Osteoblast (primary cell): ENCODE results near the gene IER3. TPM values are rescaled to one million over a fixed set of nuclear protein-coding genes. Genes with fewer than 3 reads are reported as not detected.
"Not testable (repeated sequence)": the region's sequence is repeated elsewhere in the genome, so short reads cannot be mapped to it uniquely, and the experiment has no call there.

Experiments used
- DNase-seq: peaks from one replicate; pipeline ENCODE4 v3.0.0; 2011; ENCODE audit warnings: low spot score, mixed read lengths; ENCODE audit not compliant: insufficient read length; ENCODE audit errors: missing footprints
- H2AFZ ChIP-seq: 2 replicates; pipeline ENCODE4 v1.6.0; 2011; ENCODE audit warnings: mild to moderate bottlenecking, low read length
- H3K27ac ChIP-seq: 2 replicates; pipeline ENCODE4 v1.5.1; 2011; ENCODE audit warnings: mild to moderate bottlenecking, low read depth, low read length, moderate library complexity
- H3K27me3 ChIP-seq: 2 replicates; pipeline ENCODE4 v1.6.0; 2012; ENCODE audit warnings: mild to moderate bottlenecking, control low read depth, inconsistent platforms, low read length, moderate library complexity; ENCODE audit not compliant: insufficient read depth
- H3K36me3 ChIP-seq: 2 replicates; pipeline ENCODE4 v1.5.1; 2011; ENCODE audit warnings: mild to moderate bottlenecking, low read length, control low read depth, moderate library complexity; ENCODE audit not compliant: insufficient read depth
- H3K4me1 ChIP-seq: 2 replicates; pipeline ENCODE4 v1.5.1; 2011; ENCODE audit warnings: mild to moderate bottlenecking, low read length, control low read depth, moderate library complexity; ENCODE audit not compliant: insufficient read depth
- H3K4me2 ChIP-seq: 2 replicates; pipeline ENCODE4 v1.6.0; 2011; ENCODE audit warnings: mild to moderate bottlenecking, low read length; ENCODE audit not compliant: insufficient read depth
- H3K4me3 ChIP-seq: fragments of 200-600 bp; sonication (generic); 3 replicates; pipeline ENCODE4 v1.5.1; 2012; ENCODE audit warnings: mild to moderate bottlenecking, low read length, inconsistent platforms; ENCODE audit not compliant: insufficient read depth
- H3K79me2 ChIP-seq: 2 replicates; pipeline ENCODE4 v1.6.0; 2012; ENCODE audit warnings: mild to moderate bottlenecking, low read length, control low read depth, inconsistent platforms; ENCODE audit not compliant: insufficient read depth
- H3K9me3 ChIP-seq: 2 replicates; pipeline ENCODE4 v1.5.1; 2011; ENCODE audit warnings: low read depth, low read length, control low read depth
- H4K20me1 ChIP-seq: 2 replicates; pipeline ENCODE4 v1.6.0; 2012; ENCODE audit warnings: mild to moderate bottlenecking, low read length, control low read depth; ENCODE audit not compliant: insufficient read depth
- total RNA-seq: library from RNA; depleted of rRNA; stranded (reverse); fragments of >200 nt; gene quantifications from 2 replicates; pipeline ENCODE4 v1.2.3, GENCODE V29; 2012
- TF ChIP-seq, protein P1 (sequence below): IDR thresholded peaks from 2 replicates; pipeline ENCODE4 v1.5.1; 2011; ENCODE audit warnings: mild to moderate bottlenecking, low read depth, low read length, moderate library complexity; ENCODE audit errors: extremely low read depth

The IER3 gene
- total RNA-seq, 1 donor = 54.6 TPM

- Histone ChIP-seq H3K36me3 (peaks cover 56% of the 10 kb centered on the region), H3K79me2 (peaks cover 56% of the 10 kb centered on the region), H3K27ac (peak overlapping the region; percentile 26), H3K4me1 (peaks cover 47% of the 10 kb centered on the region), H3K4me2 (peak overlapping the region; percentile 93), H4K20me1 (peaks cover 48% of the 10 kb centered on the region), H3K4me3 (peak overlapping the region; percentile 93)
- not testable (repeated sequence) for H2AFZ ChIP-seq, H3K9me3 ChIP-seq, DNase-seq, H3K27me3 ChIP-seq
- TF ChIP-seq, protein P1, sequence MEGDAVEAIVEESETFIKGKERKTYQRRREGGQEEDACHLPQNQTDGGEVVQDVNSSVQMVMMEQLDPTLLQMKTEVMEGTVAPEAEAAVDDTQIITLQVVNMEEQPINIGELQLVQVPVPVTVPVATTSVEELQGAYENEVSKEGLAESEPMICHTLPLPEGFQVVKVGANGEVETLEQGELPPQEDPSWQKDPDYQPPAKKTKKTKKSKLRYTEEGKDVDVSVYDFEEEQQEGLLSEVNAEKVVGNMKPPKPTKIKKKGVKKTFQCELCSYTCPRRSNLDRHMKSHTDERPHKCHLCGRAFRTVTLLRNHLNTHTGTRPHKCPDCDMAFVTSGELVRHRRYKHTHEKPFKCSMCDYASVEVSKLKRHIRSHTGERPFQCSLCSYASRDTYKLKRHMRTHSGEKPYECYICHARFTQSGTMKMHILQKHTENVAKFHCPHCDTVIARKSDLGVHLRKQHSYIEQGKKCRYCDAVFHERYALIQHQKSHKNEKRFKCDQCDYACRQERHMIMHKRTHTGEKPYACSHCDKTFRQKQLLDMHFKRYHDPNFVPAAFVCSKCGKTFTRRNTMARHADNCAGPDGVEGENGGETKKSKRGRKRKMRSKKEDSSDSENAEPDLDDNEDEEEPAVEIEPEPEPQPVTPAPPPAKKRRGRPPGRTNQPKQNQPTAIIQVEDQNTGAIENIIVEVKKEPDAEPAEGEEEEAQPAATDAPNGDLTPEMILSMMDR = peak; percentile 4
Measured at GRCh38 chr6:30723843-30724741, 20.3 kb downstream of the IER3 start.

DNA sequence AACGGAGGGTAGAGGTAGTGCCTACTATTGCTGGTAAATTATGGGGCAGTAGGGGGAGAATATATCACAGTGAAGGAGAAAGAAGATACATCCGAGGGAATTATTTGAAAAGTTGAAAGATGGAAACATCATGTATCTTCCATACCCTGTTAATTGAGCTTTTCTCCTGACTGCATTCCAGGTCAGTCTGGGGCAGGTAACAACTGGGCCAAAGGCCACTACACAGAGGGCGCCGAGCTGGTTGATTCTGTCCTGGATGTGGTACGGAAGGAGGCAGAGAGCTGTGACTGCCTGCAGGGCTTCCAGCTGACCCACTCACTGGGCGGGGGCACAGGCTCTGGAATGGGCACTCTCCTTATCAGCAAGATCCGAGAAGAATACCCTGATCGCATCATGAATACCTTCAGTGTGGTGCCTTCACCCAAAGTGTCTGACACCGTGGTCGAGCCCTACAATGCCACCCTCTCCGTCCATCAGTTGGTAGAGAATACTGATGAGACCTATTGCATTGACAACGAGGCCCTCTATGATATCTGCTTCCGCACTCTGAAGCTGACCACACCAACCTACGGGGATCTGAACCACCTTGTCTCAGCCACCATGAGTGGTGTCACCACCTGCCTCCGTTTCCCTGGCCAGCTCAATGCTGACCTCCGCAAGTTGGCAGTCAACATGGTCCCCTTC lies 21.0 kb downstream of the IER3 start:
- not testable (repeated sequence) for H2AFZ ChIP-seq, H3K9me3 ChIP-seq, H3K27me3 ChIP-seq, DNase-seq
- peak overlapping the region; percentile 93 for H3K4me2 ChIP-seq
- peaks cover 56% of the 10 kb centered on the region for H3K36me3 ChIP-seq
- H4K20me1 ChIP-seq = peaks cover 48% of the 10 kb centered on the region
- H3K27ac ChIP-seq = peak overlapping the region; percentile 83
- H3K79me2 ChIP-seq = peaks cover 62% of the 10 kb centered on the region
- peak overlapping the region; percentile 93 for H3K4me3 ChIP-seq
- H3K4me1 ChIP-seq = peaks cover 52% of the 10 kb centered on the region

DNA sequence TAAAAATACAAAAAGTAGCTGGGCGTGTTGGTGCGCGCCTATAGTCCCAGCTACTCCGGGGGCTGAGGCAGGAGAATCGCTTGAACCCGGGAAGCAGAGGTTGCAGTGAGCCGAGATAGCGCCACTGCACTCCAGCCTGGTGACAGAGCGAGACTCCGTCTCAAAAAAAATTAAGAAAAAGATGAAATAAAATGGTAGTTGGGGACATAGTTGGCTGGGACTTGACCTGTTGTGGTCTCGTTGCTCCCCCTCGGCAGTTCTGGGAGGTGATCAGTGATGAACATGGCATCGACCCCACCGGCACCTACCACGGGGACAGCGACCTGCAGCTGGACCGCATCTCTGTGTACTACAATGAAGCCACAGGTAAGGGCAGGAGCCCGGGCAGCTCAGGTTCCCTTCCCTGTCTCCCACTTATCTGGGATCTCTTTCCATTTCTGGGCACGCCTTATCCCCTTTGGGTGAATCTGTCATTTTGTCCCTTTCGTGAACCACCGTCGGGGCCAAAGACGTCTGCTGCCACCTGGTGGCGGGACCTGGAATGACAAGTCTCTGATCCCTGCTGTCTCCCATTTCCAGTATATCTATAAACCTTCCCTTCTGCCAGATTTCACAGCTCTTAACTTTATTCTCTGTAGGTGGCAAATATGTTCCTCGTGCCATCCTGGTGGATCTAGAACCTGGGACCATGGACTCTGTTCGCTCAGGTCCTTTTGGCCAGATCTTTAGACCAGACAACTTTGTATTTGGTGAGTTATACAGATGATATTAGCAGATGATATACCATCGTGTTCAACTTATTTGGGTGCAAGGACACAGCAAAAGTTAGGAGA lies 21.9 kb downstream of the IER3 start:
- H3K36me3 ChIP-seq = peaks cover 50% of the 10 kb centered on the region
- peak overlapping the region; percentile 93 for H3K4me2 ChIP-seq
- peaks cover 48% of the 10 kb centered on the region for H3K4me1 ChIP-seq
- H3K27ac ChIP-seq = peak overlapping the region; percentile 83
- no peaks in the 10 kb centered on the region for H3K9me3 ChIP-seq
- H4K20me1 ChIP-seq = peaks cover 41% of the 10 kb centered on the region
- peak overlapping the region; percentile 93 for H3K4me3 ChIP-seq
- TF ChIP-seq, protein P1 = peak; percentile 95
- peak; percentile 94 for DNase-seq
- peaks cover 62% of the 10 kb centered on the region for H3K79me2 ChIP-seq
- H2AFZ ChIP-seq = no peak overlapping the region
- H3K27me3 ChIP-seq = no peaks in the 10 kb centered on the region

- not testable (repeated sequence) for H3K27me3 ChIP-seq, DNase-seq, H2AFZ ChIP-seq, H3K9me3 ChIP-seq
- peak overlapping the region; percentile 93 for H3K4me2 ChIP-seq
- peaks cover 41% of the 10 kb centered on the region for H4K20me1 ChIP-seq
- H3K27ac ChIP-seq = peak overlapping the region; percentile 83
- H3K36me3 ChIP-seq = peaks cover 45% of the 10 kb centered on the region
- H3K4me1 ChIP-seq = peaks cover 48% of the 10 kb centered on the region
- H3K4me3 ChIP-seq = peak overlapping the region; percentile 93
- peaks cover 63% of the 10 kb centered on the region for H3K79me2 ChIP-seq
Measured at GRCh38 chr6:30722025-30722279, 22.4 kb downstream of the IER3 start.
